K562 (cell line): Measurements from ENCODE around the gene TCF15. TPM values are rescaled to one million over a fixed set of nuclear protein-coding genes. Genes with fewer than 3 reads are reported as not detected.

Experiments
- ADNP ChIP-seq: fragments of 200-800 bp; sonication (Bioruptor generic); IDR thresholded peaks from 2 replicates; pipeline ENCODE4 v1.6.1; 2016; ENCODE audit warnings: missing genetic modification characterization, missing compliant biosample characterization
- CBX5 ChIP-seq: IDR thresholded peaks from 2 replicates; pipeline ENCODE4 v1.6.1; 2014; ENCODE audit warnings: low read depth, borderline replicate concordance
- ETS2 ChIP-seq: IDR thresholded peaks from 2 replicates; pipeline ENCODE4 v1.6.1; 2016; ENCODE audit warnings: borderline replicate concordance, missing genetic modification characterization, mild to moderate bottlenecking, moderate library complexity, missing compliant biosample characterization; ENCODE audit not compliant: poor library complexity, severe bottlenecking
- HDAC2 ChIP-seq: fragments of 450-650 bp; IDR thresholded peaks from 2 replicates; pipeline ENCODE4 v1.6.1; 2016; ENCODE audit warnings: mild to moderate bottlenecking
- IFI16 ChIP-seq: fragments of 250-450 bp; sonication (Bioruptor Pico); IDR thresholded peaks from 2 replicates; pipeline ENCODE4 v2.1.2; 2022; ENCODE audit warnings: mild to moderate bottlenecking, inconsistent platforms
- KDM5B ChIP-seq: fragments of 200-600 bp; sonication (generic); IDR thresholded peaks from 2 replicates; pipeline ENCODE4 v1.6.1; 2012; ENCODE audit warnings: low read depth, mild to moderate bottlenecking, moderate library complexity, low read length, control low read depth, inconsistent platforms; ENCODE audit not compliant: insufficient replicate concordance
- L3MBTL2 ChIP-seq: fragments of 450-650 bp; IDR thresholded peaks from 2 replicates; pipeline ENCODE4 v1.6.1; 2016; ENCODE audit warnings: mild to moderate bottlenecking, moderate library complexity
- MIER1 ChIP-seq: fragments of 450-650 bp; IDR thresholded peaks from 2 replicates; pipeline ENCODE4 v1.6.1; 2016; ENCODE audit warnings: antibody characterized with exemption, mild to moderate bottlenecking, low read depth
- PML ChIP-seq: IDR thresholded peaks from 2 replicates; pipeline ENCODE4 v1.6.1; 2012; ENCODE audit warnings: low read length, inconsistent platforms
- POLR3G ChIP-seq: IDR thresholded peaks from 2 replicates; pipeline ENCODE4 v1.6.1; 2011; ENCODE audit not compliant: insufficient read length, insufficient replicate concordance; ENCODE audit errors: extremely low read depth
- SOX6 ChIP-seq: fragments of 450-650 bp; IDR thresholded peaks from 2 replicates; pipeline ENCODE4 v1.6.1; 2014; ENCODE audit warnings: mild to moderate bottlenecking
- STAG1 ChIP-seq: sonication (generic); formaldehyde crosslinking; IDR thresholded peaks from 2 replicates; pipeline ENCODE4 v1.5.0; 2020; ENCODE audit warnings: missing genetic modification reagents, borderline replicate concordance
- TEAD4 ChIP-seq, 2 experiments: sonication (generic) in 1 of 2; formaldehyde crosslinking in 1 of 2; IDR thresholded peaks; 2 replicates each; pipeline versions ENCODE4 v1.6.1 to v1.8.0; 2012 to 2022; ENCODE audit warnings: borderline replicate concordance in 1 of 2, inconsistent platforms in 1 of 2, low read length in 1 of 2, mild to moderate bottlenecking in 1 of 2, missing genetic modification reagents in 1 of 2
- ZBTB40 ChIP-seq, 2 experiments: fragments of 450-650 bp in 1 of 2; sonication (generic) in 1 of 2; formaldehyde crosslinking in 1 of 2; IDR thresholded peaks; 2 replicates each; pipeline versions ENCODE4 v1.7.1 to v1.9.0; 2016 to 2022; ENCODE audit warnings: inconsistent platforms in 1 of 2, mild to moderate bottlenecking in 1 of 2, missing genetic modification reagents in 1 of 2
- ZC3H8 ChIP-seq: fragments of 450-650 bp; IDR thresholded peaks from 2 replicates; pipeline ENCODE4 v1.6.1; 2017
- ZFP30 ChIP-seq: fragments of 250-450 bp; sonication (Bioruptor Pico); IDR thresholded peaks from 2 replicates; pipeline ENCODE4 v1.8.0; 2022; ENCODE audit warnings: moderate library complexity, mild to moderate bottlenecking, inconsistent platforms, borderline replicate concordance
- ZFPM2 ChIP-seq: fragments of 250-450 bp; sonication (Bioruptor Pico); IDR thresholded peaks from 2 replicates; pipeline ENCODE4 v1.5.1; 2022; ENCODE audit warnings: mild to moderate bottlenecking
- ZNF12 ChIP-seq: sonication (generic); formaldehyde crosslinking; IDR thresholded peaks from 2 replicates; pipeline ENCODE4 v1.4.0; 2020; ENCODE audit warnings: mild to moderate bottlenecking, missing genetic modification reagents
- ZNF263 ChIP-seq: sonication (generic); formaldehyde crosslinking; IDR thresholded peaks from 2 replicates; pipeline ENCODE4 v1.8.0; 2022; ENCODE audit warnings: mild to moderate bottlenecking, missing genetic modification reagents, borderline replicate concordance
- ZNF445 ChIP-seq: fragments of 250-450 bp; sonication (Bioruptor Pico); IDR thresholded peaks from 2 replicates; pipeline ENCODE4 v1.4.0; 2020; ENCODE audit warnings: low read depth, mild to moderate bottlenecking, moderate library complexity
- polyA plus RNA-seq, 8 experiments: library from polyadenylated mRNA; depleted of rRNA in 4 of 8; stranded (reverse) in 5 of 8; unstranded in 3 of 8; fragments of >200 nt; fragmentation: Nextera tagmentation in 2 of 8; fragmentation: Illumina TruSeq in 1 of 8; extraction: Ambion mirVana in 2 of 8; extraction: Trizol in 1 of 8; gene quantifications; 2 replicates each; pipeline versions ENCODE4 v1.2.1 to v1.2.3, GENCODE V29; 2011 to 2014; ENCODE audit warnings: inconsistent platforms in 1 of 8, missing spikeins in 1 of 8
- total RNA-seq, 7 experiments: library from RNA; depleted of rRNA in 6 of 7; stranded (reverse); fragments of >200 nt in 6 of 7; fragmentation: Illumina TruSeq in 2 of 7; extraction: Trizol in 2 of 7; gene quantifications; 2 replicates each; pipeline versions ENCODE4 v1.2.1 to v1.2.3, GENCODE V29; 2011 to 2021; ENCODE audit warnings: low replicate concordance in 1 of 7

Gene TCF15
- total and polyA plus RNA-seq, 9 of the 15 experiments (the other 6 are each of a cell fraction or from before 2014, with no cell fraction given), result 0.04 to 5.0 (median 1.2) TPM

- peak; percentile 33; the same call in 1 of the 2 replicates for TF ChIP-seq ZBTB40 (IDR thresholded peaks at IDR 0.05)
- TF ChIP-seq ZBTB40 (CRISPR knock-in tag; IDR thresholded peaks at IDR 0.05), result no peak
- no peak for TF ChIP-seq SOX6
- peak; percentile 7; the same call in 1 of the 2 replicates for TF ChIP-seq ZNF263 (CRISPR knock-in tag)
- TF ChIP-seq ZFPM2 (CRISPR knock-in tag), result no peak
- no peak for TF ChIP-seq TEAD4 (IDR thresholded peaks at IDR 0.05; ENCODE audit: low read length)
- 0 out of 2 replicates have a peak, but pooled peaks have one; percentile 59 for TF ChIP-seq TEAD4 (CRISPR knock-in tag; IDR thresholded peaks at IDR 0.05; ENCODE audit: borderline replicate concordance)
- TF ChIP-seq ZNF445 (CRISPR knock-in tag), result no peak
- TF ChIP-seq IFI16 (CRISPR knock-in tag), result no peak
- peak; percentile 59; the same call in 1 of the 2 replicates for TF ChIP-seq ADNP (tag)
- peak; percentile 90 for TF ChIP-seq HDAC2
- TF ChIP-seq L3MBTL2, result peak; percentile 25
- no peak for TF ChIP-seq ETS2
- no peak for TF ChIP-seq PML
- no peak for TF ChIP-seq STAG1 (CRISPR knock-in tag)
- no peak for TF ChIP-seq ZNF12 (CRISPR knock-in tag)
- no peak for TF ChIP-seq POLR3G
- TF ChIP-seq ZC3H8, result no peak
- no peak for TF ChIP-seq KDM5B
- no peak for TF ChIP-seq ZFP30
- no peak for TF ChIP-seq CBX5
- no peak for TF ChIP-seq MIER1
Measured at GRCh38 chr20:652615-653109, 42.6 kb upstream of the TCF15 start (continued).
